GM12878 (cell line): ENCODE results near the gene E2F2. TPM values are rescaled to one million over a fixed set of nuclear protein-coding genes. Genes with fewer than 3 reads are reported as not detected.

ENCODE experiments used
- BCL11A ChIP-seq: IDR thresholded peaks from 2 replicates; pipeline ENCODE4 v1.6.1; 2011; ENCODE audit warnings: low read depth, low read length
- BMI1 ChIP-seq: fragments of 450-650 bp; IDR thresholded peaks from 2 replicates; pipeline ENCODE4 v1.6.1; 2016; ENCODE audit warnings: mild to moderate bottlenecking, moderate library complexity, borderline replicate concordance
- CHD1 ChIP-seq: IDR thresholded peaks from 2 replicates; pipeline ENCODE4 v1.6.1; 2012; ENCODE audit warnings: low read depth, low read length, improper control_type of control experiment
- HCFC1 ChIP-seq: fragments of 150-350 bp; IDR thresholded peaks from 2 replicates; pipeline ENCODE4 v1.6.1; 2014; ENCODE audit warnings: low read length
- IKZF2 ChIP-seq, 2 experiments: fragments of 450-650 bp; IDR thresholded peaks; 2 replicates each; pipeline ENCODE4 v1.6.1; 2017; ENCODE audit warnings: mild to moderate bottlenecking in 2 of 2, moderate library complexity in 2 of 2
- MTA3 ChIP-seq: IDR thresholded peaks from 2 replicates; pipeline ENCODE4 v1.6.1; 2012; ENCODE audit warnings: low read length, inconsistent platforms, borderline replicate concordance
- MYB ChIP-seq: fragments of 150-350 bp; IDR thresholded peaks from 2 replicates; pipeline ENCODE4 v1.6.1; 2014; ENCODE audit warnings: mild to moderate bottlenecking, low read depth, low read length, borderline replicate concordance
- NFYA ChIP-seq: IDR thresholded peaks from 2 replicates; pipeline ENCODE4 v1.6.1; 2011; ENCODE audit warnings: low read depth, mild to moderate bottlenecking, low read length, improper control_type of control experiment, borderline replicate concordance
- SIN3A ChIP-seq: IDR thresholded peaks from 2 replicates; pipeline ENCODE4 v1.6.1; 2012; ENCODE audit warnings: low read depth, low read length, improper control_type of control experiment
- SUPT20H ChIP-seq: IDR thresholded peaks from 2 replicates; pipeline ENCODE4 v1.6.1; 2011; ENCODE audit warnings: low read depth, mild to moderate bottlenecking, low read length, moderate library complexity, borderline replicate concordance; ENCODE audit not compliant: control insufficient read depth
- TCF3 ChIP-seq: IDR thresholded peaks from 2 replicates; pipeline ENCODE4 v1.6.1; 2012; ENCODE audit warnings: low read depth, mild to moderate bottlenecking, low read length, borderline replicate concordance; ENCODE audit not compliant: insufficient read depth
- USF2 ChIP-seq: IDR thresholded peaks from 2 replicates; pipeline ENCODE4 v1.6.1; 2011; ENCODE audit warnings: low read depth, low read length, improper control_type of control experiment, borderline replicate concordance
- WRNIP1 ChIP-seq: IDR thresholded peaks from 2 replicates; pipeline ENCODE4 v1.6.1; 2011; ENCODE audit warnings: low read depth, low read length, improper control_type of control experiment, borderline replicate concordance
- ZNF24 ChIP-seq: fragments of 450-650 bp; IDR thresholded peaks from 2 replicates; pipeline ENCODE4 v1.6.1; 2017; ENCODE audit warnings: antibody characterized with exemption, mild to moderate bottlenecking
- ZNF384 ChIP-seq: IDR thresholded peaks from 2 replicates; pipeline ENCODE4 v1.6.1; 2012; ENCODE audit warnings: low read depth, mild to moderate bottlenecking, low read length, improper control_type of control experiment, borderline replicate concordance
- ZNF592 ChIP-seq: fragments of 450-650 bp; IDR thresholded peaks from 2 replicates; pipeline ENCODE4 v1.6.1; 2017; ENCODE audit warnings: mild to moderate bottlenecking, moderate library complexity
- ZNF622 ChIP-seq: fragments of 450-650 bp; IDR thresholded peaks from 2 replicates; pipeline ENCODE4 v1.6.1; 2017; ENCODE audit warnings: mild to moderate bottlenecking, inconsistent platforms
- polyA plus RNA-seq, 11 experiments: library from polyadenylated mRNA; depleted of rRNA in 4 of 11; unstranded in 6 of 11; stranded (reverse) in 5 of 11; fragments of >200 nt; fragmentation: Nextera tagmentation in 4 of 11; fragmentation: Illumina TruSeq in 1 of 11; extraction: Ambion mirVana in 4 of 11; extraction: Trizol in 1 of 11; gene quantifications; 1 replicate in 1 of 11; 2 replicates in 10 of 11; pipeline versions ENCODE4 v1.2.1 to v1.2.3, GENCODE V29; 2011 to 2016; ENCODE audit warnings: inconsistent platforms in 2 of 11, missing spikeins in 2 of 11, low read depth in 1 of 11
- total RNA-seq, 4 experiments: library from RNA; depleted of rRNA in 3 of 4; stranded (reverse); fragments of >200 nt in 3 of 4; fragmentation: Illumina TruSeq in 1 of 4; extraction: Trizol in 1 of 4; gene quantifications; 2 replicates each; pipeline versions ENCODE4 v1.2.1 to v1.2.3, GENCODE V29; 2013 to 2021
- TF ChIP-seq, protein P1 (sequence below): fragments of 450-650 bp; IDR thresholded peaks from 2 replicates; pipeline ENCODE4 v1.6.1; 2014; ENCODE audit warnings: mild to moderate bottlenecking
- TF ChIP-seq, protein P2 (sequence below): IDR thresholded peaks from 2 replicates; pipeline ENCODE4 v1.6.1; 2012; ENCODE audit warnings: low read depth, low read length, improper control_type of control experiment
- TF ChIP-seq, protein P3 (sequence below): fragments of 450-650 bp; IDR thresholded peaks from 2 replicates; pipeline ENCODE4 v1.6.1; 2017; ENCODE audit warnings: mild to moderate bottlenecking, low read depth, inconsistent platforms; ENCODE audit not compliant: poor library complexity, severe bottlenecking

E2F2 gene
- total and polyA plus RNA-seq, 10 of the 15 experiments (the other 5 are each of a cell fraction or from before 2014, with no cell fraction given), result 3.8 to 27.2 (median 14.6) TPM

GRCh38 chr1:23539698-23540266, 8.7 kb upstream of the E2F2 start (continued):
- TF ChIP-seq ZNF592 (peak; percentile 75; the same call in 1 of the 2 replicates), ZNF622 (no peak), USF2 (peak; percentile 24; the same call in 1 of the 2 replicates), BMI1 (no peak), CHD1 (no peak), SUPT20H (no peak), TCF3 (no peak), ZNF24 (no peak), MTA3 (no peak), SIN3A (0 out of 2 replicates have a peak, but pooled peaks have one; percentile 39), HCFC1 (no peak), IKZF2 (IDR thresholded peaks at IDR 0.05) (peak; percentile 76), ZNF384 (peak; percentile 14; the same call in 1 of the 2 replicates), BCL11A (peak; percentile 38; the same call in 1 of the 2 replicates), MYB (no peak), WRNIP1 (no peak), NFYA (no peak)
- TF ChIP-seq, protein P1, sequence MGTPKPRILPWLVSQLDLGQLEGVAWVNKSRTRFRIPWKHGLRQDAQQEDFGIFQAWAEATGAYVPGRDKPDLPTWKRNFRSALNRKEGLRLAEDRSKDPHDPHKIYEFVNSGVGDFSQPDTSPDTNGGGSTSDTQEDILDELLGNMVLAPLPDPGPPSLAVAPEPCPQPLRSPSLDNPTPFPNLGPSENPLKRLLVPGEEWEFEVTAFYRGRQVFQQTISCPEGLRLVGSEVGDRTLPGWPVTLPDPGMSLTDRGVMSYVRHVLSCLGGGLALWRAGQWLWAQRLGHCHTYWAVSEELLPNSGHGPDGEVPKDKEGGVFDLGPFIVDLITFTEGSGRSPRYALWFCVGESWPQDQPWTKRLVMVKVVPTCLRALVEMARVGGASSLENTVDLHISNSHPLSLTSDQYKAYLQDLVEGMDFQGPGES, result no peak
- TF ChIP-seq, protein P2, sequence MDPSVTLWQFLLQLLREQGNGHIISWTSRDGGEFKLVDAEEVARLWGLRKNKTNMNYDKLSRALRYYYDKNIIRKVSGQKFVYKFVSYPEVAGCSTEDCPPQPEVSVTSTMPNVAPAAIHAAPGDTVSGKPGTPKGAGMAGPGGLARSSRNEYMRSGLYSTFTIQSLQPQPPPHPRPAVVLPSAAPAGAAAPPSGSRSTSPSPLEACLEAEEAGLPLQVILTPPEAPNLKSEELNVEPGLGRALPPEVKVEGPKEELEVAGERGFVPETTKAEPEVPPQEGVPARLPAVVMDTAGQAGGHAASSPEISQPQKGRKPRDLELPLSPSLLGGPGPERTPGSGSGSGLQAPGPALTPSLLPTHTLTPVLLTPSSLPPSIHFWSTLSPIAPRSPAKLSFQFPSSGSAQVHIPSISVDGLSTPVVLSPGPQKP, result 0 out of 2 replicates have a peak, but pooled peaks have one; percentile 68
- TF ChIP-seq, protein P3, sequence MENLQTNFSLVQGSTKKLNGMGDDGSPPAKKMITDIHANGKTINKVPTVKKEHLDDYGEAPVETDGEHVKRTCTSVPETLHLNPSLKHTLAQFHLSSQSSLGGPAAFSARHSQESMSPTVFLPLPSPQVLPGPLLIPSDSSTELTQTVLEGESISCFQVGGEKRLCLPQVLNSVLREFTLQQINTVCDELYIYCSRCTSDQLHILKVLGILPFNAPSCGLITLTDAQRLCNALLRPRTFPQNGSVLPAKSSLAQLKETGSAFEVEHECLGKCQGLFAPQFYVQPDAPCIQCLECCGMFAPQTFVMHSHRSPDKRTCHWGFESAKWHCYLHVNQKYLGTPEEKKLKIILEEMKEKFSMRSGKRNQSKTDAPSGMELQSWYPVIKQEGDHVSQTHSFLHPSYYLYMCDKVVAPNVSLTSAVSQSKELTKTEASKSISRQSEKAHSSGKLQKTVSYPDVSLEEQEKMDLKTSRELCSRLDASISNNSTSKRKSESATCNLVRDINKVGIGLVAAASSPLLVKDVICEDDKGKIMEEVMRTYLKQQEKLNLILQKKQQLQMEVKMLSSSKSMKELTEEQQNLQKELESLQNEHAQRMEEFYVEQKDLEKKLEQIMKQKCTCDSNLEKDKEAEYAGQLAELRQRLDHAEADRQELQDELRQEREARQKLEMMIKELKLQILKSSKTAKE, result peak; percentile 51
